ENCODE results near the gene CDHR3. TPM values are rescaled to one million over a fixed set of nuclear protein-coding genes. Genes with fewer than 3 reads are reported as not detected.

Gene CDHR3
- total and polyA plus RNA-seq, 2 donors (not counting 3 experiments of a cell fraction or from before 2014, with no cell fraction given), result 0.46 to 2.3 TPM

DNA sequence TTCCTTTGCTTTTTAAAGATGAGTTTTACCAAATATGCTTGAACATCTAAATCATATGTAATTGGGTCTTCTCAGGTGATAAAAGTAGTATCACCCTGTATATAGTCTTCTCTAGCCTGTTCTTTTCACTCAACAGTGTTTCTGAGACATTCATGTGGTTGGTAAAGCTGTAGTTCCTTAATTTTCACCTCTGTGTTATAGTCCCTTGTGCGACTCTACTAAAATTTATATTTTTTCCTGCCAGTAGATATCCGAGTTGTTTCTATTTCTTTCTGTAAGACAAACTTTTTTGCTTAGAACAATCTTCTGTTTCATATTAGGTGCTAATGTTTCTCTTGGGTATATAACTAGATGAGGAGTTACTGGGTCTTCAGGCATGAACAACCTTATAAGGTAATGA lies 113.5 kb downstream of the CDHR3 start:
- peaks cover 13% of the 10 kb centered on the region for H3K4me1 ChIP-seq (ENCODE audit: control insufficient read depth, extremely low read depth, insufficient read depth, low read length)
- no peaks in the 10 kb centered on the region for H3K27me3 ChIP-seq (ENCODE audit: control insufficient read depth in 2 of 2, insufficient read depth in 2 of 2, low read length in 2 of 2)
- CTCF ChIA-PET, result no interaction called here
- no peak for TF ChIP-seq CTCF (IDR thresholded peaks at IDR 0.05; ENCODE audit: extremely low read depth in 1 of 2, insufficient read depth in 1 of 2, low read depth in 1 of 2, low read length in 2 of 2)
- no peak for TF ChIP-seq MYC (IDR thresholded peaks at IDR 0.05; ENCODE audit: low read depth, low read length)
- TF ChIP-seq POLR2AphosphoS5 (IDR thresholded peaks at IDR 0.05; ENCODE audit: insufficient read depth, low read depth, low read length), result no peak
- TF ChIP-seq FOS (IDR thresholded peaks at IDR 0.05; ENCODE audit: borderline replicate concordance, insufficient read depth, low read length), result no peak
- no peaks in the 10 kb centered on the region for H3K9me3 ChIP-seq (replicated peaks; ENCODE audit: control insufficient read depth, insufficient read depth, low read length)
- no peaks in the 10 kb centered on the region for H3K9me1 ChIP-seq (replicated peaks; ENCODE audit: control insufficient read depth, extremely low read depth, insufficient read depth, low read length)
- no peaks in the 10 kb centered on the region for H4K20me1 ChIP-seq (replicated peaks; ENCODE audit: control insufficient read depth, extremely low read depth, insufficient read depth, low read length)
- dilution Hi-C loops (cut with MboI; ENCODE audit: extremely low pct_ligation_motif_present, low sequenced_read_pairs) (no loop called here), intact Hi-C loops (cut with micrococcal nuclease) (no loop called here)
- FAIRE-seq (no peak), DNase-seq (ENCODE audit: low read depth, low spot score) (no peak)
- H3K4me3 ChIP-seq (replicated peaks in 1 of 3; ENCODE audit: insufficient read depth in 1 of 3, low read depth in 1 of 3, low read length in 3 of 3), result no peak overlapping the region
- H3K79me2 ChIP-seq (ENCODE audit: control insufficient read depth, insufficient read depth, low read length), result no peaks in the 10 kb centered on the region
- H2AFZ ChIP-seq (ENCODE audit: low read depth, low read length), result no peak overlapping the region
- POLR2A ChIA-PET, result no interaction called here
- no peak overlapping the region for H3K9ac ChIP-seq (replicated peaks; ENCODE audit: extremely low read depth, insufficient read depth, low read length)
- BruUV-seq (replicated peaks), result no TSS peak
- no peak overlapping the region for H3K4me2 ChIP-seq (ENCODE audit: insufficient read depth, low read length)
- H3K36me3 ChIP-seq (ENCODE audit: control insufficient read depth in 2 of 2, extremely low read depth in 1 of 2, insufficient read depth in 2 of 2, low read length in 2 of 2), result no peaks in the 10 kb centered on the region
- H3K27ac ChIP-seq (ENCODE audit: insufficient read depth, low read depth, low read length), result no peak overlapping the region

GRCh38 chr7:106080300-106080987 lies 117.4 kb downstream of the CDHR3 start:
- H3K9me1 ChIP-seq (replicated peaks; ENCODE audit: control insufficient read depth, extremely low read depth, insufficient read depth, low read length), result no peaks in the 10 kb centered on the region
- no peak overlapping the region for H2AFZ ChIP-seq (ENCODE audit: low read depth, low read length)
- H3K4me2 ChIP-seq (ENCODE audit: insufficient read depth, low read length), result no peak overlapping the region
- no peaks in the 10 kb centered on the region for H3K4me1 ChIP-seq (ENCODE audit: control insufficient read depth, extremely low read depth, insufficient read depth, low read length)
- ChIA-PET CTCF (interaction anchor here (0.9 to 1.6 kb wide), 7 partner anchors 9 to 73 kb away, joined by 3 to 8 read pairs (median 4); no protein-coding TSS in a partner anchor), POLR2A (no interaction called here)
- H3K27ac ChIP-seq (ENCODE audit: insufficient read depth, low read depth, low read length), result no peak overlapping the region
- TF ChIP-seq GATA2 (IDR thresholded peaks at IDR 0.05; ENCODE audit: insufficient read depth, insufficient read length, low read depth, low read length) (no peak), JUN (IDR thresholded peaks at IDR 0.05; ENCODE audit: borderline replicate concordance, insufficient read depth, insufficient read length, low read depth) (no peak), POLR2A (IDR thresholded peaks at IDR 0.05; ENCODE audit: low read depth, low read length) (no peak), POLR2AphosphoS5 (IDR thresholded peaks at IDR 0.05; ENCODE audit: insufficient read depth, low read depth, low read length) (no peak), MYC (IDR thresholded peaks at IDR 0.05; ENCODE audit: low read depth, low read length) (no peak), CTCF (IDR thresholded peaks at IDR 0.05; ENCODE audit: extremely low read depth in 1 of 2, insufficient read depth in 1 of 2, low read depth in 1 of 2, low read length in 2 of 2) (no peak), FOS (IDR thresholded peaks at IDR 0.05; ENCODE audit: borderline replicate concordance, insufficient read depth, low read length) (no peak), MAX (IDR thresholded peaks at IDR 0.05; ENCODE audit: insufficient read depth, insufficient read length) (no peak), EZH2 (IDR thresholded peaks at IDR 0.05; ENCODE audit: borderline replicate concordance, low read depth, low read length, severe bottlenecking) (no peak)
- no peaks in the 10 kb centered on the region for H3K79me2 ChIP-seq (ENCODE audit: control insufficient read depth, insufficient read depth, low read length)
- H3K9ac ChIP-seq (replicated peaks; ENCODE audit: extremely low read depth, insufficient read depth, low read length), result no peak overlapping the region
- H3K27me3 ChIP-seq (ENCODE audit: control insufficient read depth in 2 of 2, insufficient read depth in 2 of 2, low read length in 2 of 2), result no peaks in the 10 kb centered on the region
- no TSS peak for BruUV-seq (replicated peaks)
- no peaks in the 10 kb centered on the region for H3K9me3 ChIP-seq (replicated peaks; ENCODE audit: control insufficient read depth, insufficient read depth, low read length)
- dilution Hi-C loops (cut with MboI; ENCODE audit: extremely low pct_ligation_motif_present, low sequenced_read_pairs), result no loop called here
- intact Hi-C loops (cut with micrococcal nuclease), result no loop called here
- DNase-seq (ENCODE audit: low read depth, low spot score) (no peak), FAIRE-seq (no peak)
- no peak overlapping the region for H3K4me3 ChIP-seq (replicated peaks in 1 of 3; ENCODE audit: insufficient read depth in 1 of 3, low read depth in 1 of 3, low read length in 3 of 3)
- H3K36me3 ChIP-seq (ENCODE audit: control insufficient read depth in 2 of 2, extremely low read depth in 1 of 2, insufficient read depth in 2 of 2, low read length in 2 of 2), result no peaks in the 10 kb centered on the region
- no peaks in the 10 kb centered on the region for H4K20me1 ChIP-seq (replicated peaks; ENCODE audit: control insufficient read depth, extremely low read depth, insufficient read depth, low read length)

All from endothelial cell of umbilical vein (primary cell).